T follicular helper cell (primary cell): ENCODE results near the gene UXT.
"Not testable (repeated sequence)": the region's sequence is repeated elsewhere in the genome, so short reads cannot be mapped to it uniquely, and the experiment has no call there.

ENCODE experiments used
- DNase-seq: peaks from one replicate; pipeline ENCODE4 v3.0.0-alpha.2; 2020; ENCODE audit warnings: low read depth

The UXT gene

GRCh38 chrX:47614618-47615017 is 44.4 kb downstream of the UXT start:
- DNase-seq, result no peak

- DNase-seq, result no peak
These were observed 45.9 kb downstream of the UXT start for GRCh38 chrX:47613082-47613481.

- no peak for DNase-seq
These were observed 46.6 kb downstream of the UXT start for GRCh38 chrX:47612418-47612817.

DNA sequence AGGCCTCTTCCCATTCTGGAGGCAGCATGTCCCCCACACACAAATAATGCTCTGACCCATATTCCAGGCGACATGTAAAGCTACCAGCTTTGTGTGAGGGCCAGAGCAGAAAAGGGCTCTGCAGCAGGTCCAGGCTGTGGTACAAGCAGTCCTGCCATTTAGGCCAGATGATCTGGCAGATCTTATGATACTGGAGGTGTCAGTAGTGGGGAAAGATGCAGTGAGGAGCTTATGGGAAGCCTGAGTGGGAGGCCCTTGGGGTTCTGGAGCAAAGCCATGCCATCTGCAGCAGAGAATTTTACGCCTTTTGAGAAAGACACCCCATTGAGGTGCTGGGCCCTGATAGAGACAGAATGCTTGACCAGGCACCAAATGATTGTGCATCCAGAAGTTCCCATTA is 47.1 kb downstream of the UXT start:
- no peak for DNase-seq

DNA sequence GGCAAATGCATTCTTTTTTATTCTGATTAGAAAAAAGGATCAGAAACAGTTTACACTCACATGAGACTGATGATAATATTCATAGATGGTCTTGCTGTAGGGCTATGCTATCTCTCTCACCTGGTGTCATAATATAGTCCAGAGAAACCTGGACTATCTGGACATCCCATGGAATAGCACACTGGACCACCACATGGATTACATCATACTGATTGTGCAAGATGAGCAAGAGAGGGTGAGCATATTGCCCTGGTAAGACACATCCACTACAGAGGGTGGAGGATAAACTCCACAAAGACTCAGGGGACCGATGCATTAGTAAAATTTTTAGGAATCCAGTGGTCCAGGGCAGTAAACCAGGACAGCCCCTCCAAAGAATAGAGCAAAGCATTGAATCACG is 47.5 kb downstream of the UXT start:
- no peak for DNase-seq

GRCh38 chrX:47610511-47610910 is 48.5 kb downstream of the UXT start:
- no peak for DNase-seq

GRCh38 chrX:47608130-47608810 is 50.7 kb downstream of the UXT start:
- DNase-seq, result no peak

GRCh38 chrX:47607091-47607490 is 51.9 kb downstream of the UXT start:
- no peak for DNase-seq

DNA sequence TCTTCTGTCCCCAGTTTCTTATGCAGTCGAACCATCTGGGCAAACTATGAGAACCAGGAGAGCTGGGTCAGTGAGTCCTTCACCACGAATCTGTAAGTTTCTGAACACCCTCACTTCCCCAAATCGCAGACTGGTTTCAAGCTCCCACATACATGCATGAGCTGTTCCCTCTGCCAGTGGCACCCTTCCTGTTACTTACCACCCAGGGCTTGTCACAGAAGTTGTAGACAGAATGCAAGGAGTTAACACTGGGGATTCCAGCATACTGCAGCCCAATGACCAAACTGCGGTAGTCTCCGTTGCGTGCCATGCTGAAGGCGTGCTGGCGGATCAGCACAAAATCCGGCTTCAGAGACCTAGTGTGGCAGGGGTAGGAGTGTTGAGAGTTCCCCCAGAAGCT is 54.0 kb downstream of the UXT start:
- DNase-seq, result no peak

- not testable (repeated sequence) for DNase-seq
These were observed 55.9 kb downstream of the UXT start for GRCh38 chrX:47603125-47603524.
